ENCODE data around the gene GIMAP6. TPM values are rescaled to one million over a fixed set of nuclear protein-coding genes. Genes with fewer than 3 reads are reported as not detected.
A peak's percentile ranks its signal among the peaks of the same experiment; 100 is the strongest.
"Not testable (repeated sequence)": the region's sequence is repeated elsewhere in the genome, so short reads cannot be mapped to it uniquely, and the experiment has no call there.

GIMAP6 gene
- 42.4 TPM for total RNA-seq
- polyA plus RNA-seq = 20.5 TPM
- long read RNA-seq, donor 1 = 0 reads
- long read RNA-seq, donor 2 = 0 reads
- long read RNA-seq, donor 3, transcript GIMAP6-201 (3 exons, 3,440 nt) = major isoform, 11 of 15 reads
- long read RNA-seq, donor 3, partial matches to known transcripts = 0 of 15 reads
- long read RNA-seq, donor 3, other reads (novel, unspliced or antisense) = 0 of 15 reads
- long read RNA-seq, donor 4, transcript GIMAP6-201 (3 exons, 3,440 nt) = major isoform, 9 of 13 reads
- long read RNA-seq, donor 4, partial matches to known transcripts = 0 of 13 reads
- long read RNA-seq, donor 4, other reads (novel, unspliced or antisense) = 0 of 13 reads
- long read RNA-seq, donor 5, transcript GIMAP6-201 (3 exons, 3,440 nt) = major isoform, 19 of 23 reads
- long read RNA-seq, donor 5, partial matches to known transcripts = 0 of 23 reads
- long read RNA-seq, donor 5, other reads (novel, unspliced or antisense) = 0 of 23 reads
- long read RNA-seq, donor 6, transcript GIMAP6-201 (3 exons, 3,440 nt) = major isoform, 6 of 9 reads
- long read RNA-seq, donor 6, partial matches to known transcripts = 0 of 9 reads
- long read RNA-seq, donor 6, other reads (novel, unspliced or antisense) = 0 of 9 reads
- long read RNA-seq, donor 7, transcript GIMAP6-201 (3 exons, 3,440 nt) = major isoform, 9 of 12 reads
- long read RNA-seq, donor 7, partial matches to known transcripts = 0 of 12 reads
- long read RNA-seq, donor 7, other reads (novel, unspliced or antisense) = 0 of 12 reads
- long read RNA-seq, donor 8, partial matches to known transcripts = 12 of 18 reads
- long read RNA-seq, donor 8, other reads (novel, unspliced or antisense) = 0 of 18 reads
- long read RNA-seq, donor 9, partial matches to known transcripts = 0 of 3 reads
- long read RNA-seq, donor 9, other reads (novel, unspliced or antisense) = 0 of 3 reads
- long read RNA-seq, donor 10, transcript GIMAP6-201 (3 exons, 3,440 nt) = major isoform, 11 of 14 reads
- long read RNA-seq, donor 10, partial matches to known transcripts = 0 of 14 reads
- long read RNA-seq, donor 10, other reads (novel, unspliced or antisense) = 0 of 14 reads

DNA sequence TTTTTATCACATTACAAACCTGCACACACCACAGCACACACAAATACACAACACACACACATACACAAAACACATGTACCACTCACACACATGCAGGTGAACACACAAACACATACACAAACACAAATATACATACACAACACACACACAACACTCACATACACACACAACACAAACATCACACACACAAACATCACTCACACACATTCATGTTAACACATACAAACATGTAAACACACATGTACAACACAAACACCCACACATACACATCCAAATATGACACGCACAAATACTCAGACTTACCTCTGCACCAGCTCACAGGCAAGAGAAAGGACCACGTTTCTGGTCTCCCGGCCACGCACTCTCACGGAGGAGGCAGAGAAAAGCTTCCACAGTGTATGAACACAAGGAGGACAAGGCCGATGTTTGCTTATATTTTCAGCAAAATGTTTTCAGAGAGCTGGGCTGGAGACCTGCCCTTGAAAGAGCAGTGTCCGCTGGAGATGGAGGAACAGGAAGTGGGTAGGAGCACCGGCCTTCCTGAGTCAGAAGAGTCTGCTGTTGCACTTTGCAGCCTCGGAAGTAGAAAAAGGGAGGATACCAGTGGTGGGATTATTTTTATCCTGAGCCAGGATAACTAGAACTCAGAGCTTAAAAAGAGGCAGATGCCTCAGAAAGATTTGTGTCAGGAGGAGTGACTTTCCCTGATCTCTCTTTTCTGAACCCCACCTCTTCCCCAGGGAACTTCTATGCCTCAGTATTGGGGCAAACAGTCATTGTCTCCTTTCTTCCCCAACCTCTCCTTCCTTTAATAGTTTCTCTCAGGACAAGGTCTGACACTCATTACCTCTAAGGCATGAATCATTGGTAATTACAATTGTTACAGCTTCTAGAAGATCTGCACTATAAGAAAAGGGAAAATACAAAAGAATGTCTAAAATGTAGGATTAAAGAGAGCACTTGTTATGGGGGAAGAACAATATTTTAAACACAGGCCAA is at the start of gene GIMAP6:
GIMAP6 (minus strand) TSS at position 520 of the 999 bp plus-strand sequence. CDS start 2,243 bp downstream, outside the sequence.
- Histone ChIP-seq H3K4me1 (ENCODE audit: control insufficient read depth in 2 of 2, insufficient read depth in 2 of 2, low read length in 2 of 2) (peaks cover 13 to 32% of the 10 kb centered on the region in 2 donors), H3K9me3 (ENCODE audit: control insufficient read depth in 2 of 2, insufficient read depth in 1 of 2, low read length in 1 of 2) (peaks cover 0 to 11% of the 10 kb centered on the region in 2 donors), H3K36me3 (ENCODE audit: control insufficient read depth in 2 of 2, insufficient read depth in 2 of 2, low read length in 1 of 2) (peaks cover 18 to 30% of the 10 kb centered on the region in 2 donors), H3K27me3 (ENCODE audit: control insufficient read depth in 2 of 2, insufficient read depth in 1 of 2, low read length in 1 of 2) (no peaks in the 10 kb centered on the region), H3K27ac (ENCODE audit: low read depth in 1 of 2, low read length in 1 of 2) (peak within 1 kb of the TSS; percentile 70 to 71), H3K4me3 (ENCODE audit: low read length in 2 of 2) (peak within 1 kb of the TSS; percentile 70 to 77)
- WGBS = 5% methylated on average over 9 of the region's 9 CpGs
- DNase-seq (ENCODE audit: low read depth in 6 of 9, low spot score in 9 of 9) = peak; percentile 24 to 76 (median 42)

DNA sequence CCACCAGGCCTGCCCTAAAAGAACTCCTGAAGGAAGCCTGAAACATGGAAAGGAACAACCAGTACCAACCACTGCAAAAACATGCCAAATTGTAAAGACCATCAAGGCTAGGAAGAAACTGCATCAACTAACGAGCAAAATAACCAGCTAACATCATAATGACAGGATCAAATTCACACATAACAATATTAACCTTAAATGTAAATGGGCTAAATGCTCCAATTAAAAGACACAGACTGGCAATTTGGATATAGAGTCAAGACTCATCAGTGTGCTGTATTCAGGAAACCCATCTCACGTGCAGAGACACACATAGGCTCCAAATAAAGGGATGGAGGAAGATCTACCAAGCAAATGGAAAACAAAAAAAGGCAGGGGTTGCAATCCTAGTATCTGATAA is 48.2 kb upstream of the GIMAP6 start:
- peaks cover 12 to 20% of the 10 kb centered on the region in 2 donors for H3K4me1 ChIP-seq (ENCODE audit: control insufficient read depth in 2 of 2, insufficient read depth in 2 of 2, low read length in 2 of 2)
- H3K4me3 ChIP-seq (ENCODE audit: low read length in 2 of 2); H3K36me3 ChIP-seq (ENCODE audit: control insufficient read depth in 2 of 2, insufficient read depth in 2 of 2, low read length in 1 of 2); H3K27me3 ChIP-seq (ENCODE audit: control insufficient read depth in 2 of 2, insufficient read depth in 1 of 2, low read length in 1 of 2); H3K9me3 ChIP-seq (ENCODE audit: control insufficient read depth in 2 of 2, insufficient read depth in 1 of 2, low read length in 1 of 2); DNase-seq (ENCODE audit: low read depth in 6 of 9, low spot score in 9 of 9); H3K27ac ChIP-seq (ENCODE audit: low read depth in 1 of 2, low read length in 1 of 2): not testable (repeated sequence)
- WGBS = 99% methylated on average over 2 of the region's 2 CpGs

DNA sequence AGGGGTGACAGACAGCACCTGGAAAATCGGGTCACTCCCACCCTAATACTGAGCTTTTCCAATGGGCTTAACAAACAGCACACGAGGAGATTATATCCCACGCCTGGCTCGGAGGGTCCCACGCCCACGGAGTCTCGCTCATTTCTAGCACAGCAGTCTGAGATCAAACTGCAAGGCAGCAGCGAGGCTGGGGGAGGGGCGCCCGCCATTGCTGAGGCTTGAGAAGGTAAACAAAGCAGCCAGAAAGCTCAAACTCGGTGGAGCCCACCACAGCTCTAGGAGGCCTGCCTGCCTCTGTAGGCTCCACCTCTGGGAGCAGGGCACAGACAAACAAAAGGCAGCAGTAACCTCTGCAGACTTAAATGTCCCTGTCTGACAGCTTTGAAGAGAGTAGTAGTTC is 46.4 kb upstream of the GIMAP6 start:
- DNase-seq (ENCODE audit: low read depth in 6 of 9, low spot score in 9 of 9); H3K27me3 ChIP-seq (ENCODE audit: control insufficient read depth in 2 of 2, insufficient read depth in 1 of 2, low read length in 1 of 2); H3K36me3 ChIP-seq (ENCODE audit: control insufficient read depth in 2 of 2, insufficient read depth in 2 of 2, low read length in 1 of 2); H3K9me3 ChIP-seq (ENCODE audit: control insufficient read depth in 2 of 2, insufficient read depth in 1 of 2, low read length in 1 of 2); H3K4me3 ChIP-seq (ENCODE audit: low read length in 2 of 2): not testable (repeated sequence)
- Histone ChIP-seq H3K27ac (ENCODE audit: low read depth in 1 of 2, low read length in 1 of 2) (peak overlapping the region in 1 of 2 donors; percentile 25), H3K4me1 (ENCODE audit: control insufficient read depth in 2 of 2, insufficient read depth in 2 of 2, low read length in 2 of 2) (peaks cover 4 to 20% of the 10 kb centered on the region in 2 donors)
- WGBS = 80% methylated on average over 11 of the region's 11 CpGs

DNA sequence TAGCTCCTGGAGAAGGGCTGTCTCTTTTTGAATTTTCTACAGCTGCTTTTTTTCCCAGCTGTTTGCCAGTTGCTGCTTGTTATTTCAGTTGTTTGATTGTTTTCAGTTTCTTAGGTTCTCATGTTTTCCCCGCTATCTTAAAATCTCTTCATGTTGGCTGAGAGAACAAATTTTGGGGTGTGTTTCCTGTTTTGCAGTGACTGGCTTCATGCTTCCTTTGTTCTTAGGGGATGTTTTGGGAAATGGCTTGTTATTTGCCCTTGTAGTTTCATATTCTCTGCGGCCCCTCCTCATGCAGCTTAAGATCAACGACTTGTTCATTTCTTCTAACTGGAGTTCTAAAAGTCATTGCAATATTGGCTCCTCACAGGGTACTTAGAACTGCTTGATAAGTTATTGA is 44.7 kb upstream of the GIMAP6 start:
- not testable (repeated sequence) for H3K4me3 ChIP-seq (ENCODE audit: low read length in 2 of 2); H3K36me3 ChIP-seq (ENCODE audit: control insufficient read depth in 2 of 2, insufficient read depth in 2 of 2, low read length in 1 of 2); H3K27me3 ChIP-seq (ENCODE audit: control insufficient read depth in 2 of 2, insufficient read depth in 1 of 2, low read length in 1 of 2); H3K9me3 ChIP-seq (ENCODE audit: control insufficient read depth in 2 of 2, insufficient read depth in 1 of 2, low read length in 1 of 2)
- Histone ChIP-seq H3K4me1 (ENCODE audit: control insufficient read depth in 2 of 2, insufficient read depth in 2 of 2, low read length in 2 of 2) (peaks cover 4 to 20% of the 10 kb centered on the region in 2 donors), H3K27ac (ENCODE audit: low read depth in 1 of 2, low read length in 1 of 2) (peak overlapping the region in 1 of 2 donors; percentile 84)
- DNase-seq (ENCODE audit: low read depth in 6 of 9, low spot score in 9 of 9) = peak in 1 of 9 donors; percentile 58
- WGBS = 3% methylated on average over 3 of the region's 3 CpGs

DNA sequence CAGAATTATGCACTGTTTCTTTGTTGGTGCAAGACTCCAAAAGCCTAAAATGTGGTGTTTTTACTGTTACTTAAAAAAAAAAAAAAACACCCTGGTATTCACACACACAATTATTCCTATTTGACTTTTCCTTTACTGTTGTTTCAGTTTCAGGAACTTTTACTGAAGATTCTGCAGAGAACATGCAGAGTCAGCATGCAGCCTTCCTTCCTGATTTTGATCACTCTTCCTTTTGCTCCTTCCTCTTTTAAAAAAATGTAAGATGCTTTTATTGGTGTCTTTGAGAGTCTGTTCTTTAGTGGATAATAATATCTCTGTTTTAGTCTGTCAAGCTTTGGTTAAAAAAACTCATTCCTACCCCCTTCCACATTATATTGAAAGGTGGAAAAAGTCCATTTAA is 44.1 kb upstream of the GIMAP6 start:
- Histone ChIP-seq H3K4me1 (ENCODE audit: control insufficient read depth in 2 of 2, insufficient read depth in 2 of 2, low read length in 2 of 2) (peaks cover 4 to 20% of the 10 kb centered on the region in 2 donors), H3K27ac (ENCODE audit: low read depth in 1 of 2, low read length in 1 of 2) (peak overlapping the region in 1 of 2 donors; percentile 84)
- not testable (repeated sequence) for H3K27me3 ChIP-seq (ENCODE audit: control insufficient read depth in 2 of 2, insufficient read depth in 1 of 2, low read length in 1 of 2); H3K4me3 ChIP-seq (ENCODE audit: low read length in 2 of 2); DNase-seq (ENCODE audit: low read depth in 6 of 9, low spot score in 9 of 9); H3K9me3 ChIP-seq (ENCODE audit: control insufficient read depth in 2 of 2, insufficient read depth in 1 of 2, low read length in 1 of 2); H3K36me3 ChIP-seq (ENCODE audit: control insufficient read depth in 2 of 2, insufficient read depth in 2 of 2, low read length in 1 of 2)

DNA sequence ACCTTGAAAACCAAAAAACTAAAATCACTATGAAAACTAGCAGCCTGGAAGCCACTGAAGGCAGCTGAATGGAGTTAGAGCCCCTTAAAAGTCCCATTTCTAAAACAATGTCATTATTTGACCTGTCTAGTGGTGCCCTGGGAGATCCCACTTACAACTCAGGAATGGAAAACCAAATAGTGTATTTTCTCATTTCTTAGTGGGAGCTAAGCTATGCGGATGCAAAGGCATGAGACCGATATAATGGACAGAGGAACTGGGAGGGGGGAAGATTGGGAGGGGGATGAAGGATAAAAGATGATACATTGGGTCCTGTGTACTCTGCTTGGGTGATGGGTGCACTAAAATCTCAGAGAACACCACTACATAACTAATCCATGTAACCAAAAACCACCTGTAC is 43.5 kb upstream of the GIMAP6 start:
- Histone ChIP-seq H3K9me3 (ENCODE audit: control insufficient read depth in 2 of 2, insufficient read depth in 1 of 2, low read length in 1 of 2) (peaks cover 0 to 8% of the 10 kb centered on the region in 2 donors), H3K36me3 (ENCODE audit: control insufficient read depth in 2 of 2, insufficient read depth in 2 of 2, low read length in 1 of 2) (no peaks in the 10 kb centered on the region), H3K4me3 (ENCODE audit: low read length in 2 of 2) (no peak overlapping the region), H3K27me3 (ENCODE audit: control insufficient read depth in 2 of 2, insufficient read depth in 1 of 2, low read length in 1 of 2) (no peaks in the 10 kb centered on the region), H3K4me1 (ENCODE audit: control insufficient read depth in 2 of 2, insufficient read depth in 2 of 2, low read length in 2 of 2) (peaks cover 6 to 21% of the 10 kb centered on the region in 2 donors), H3K27ac (ENCODE audit: low read depth in 1 of 2, low read length in 1 of 2) (peak overlapping the region; percentile 36 to 84)
- no peak for DNase-seq (ENCODE audit: low read depth in 6 of 9, low spot score in 9 of 9)
- WGBS = 73% methylated on average over 2 of the region's 2 CpGs

DNA sequence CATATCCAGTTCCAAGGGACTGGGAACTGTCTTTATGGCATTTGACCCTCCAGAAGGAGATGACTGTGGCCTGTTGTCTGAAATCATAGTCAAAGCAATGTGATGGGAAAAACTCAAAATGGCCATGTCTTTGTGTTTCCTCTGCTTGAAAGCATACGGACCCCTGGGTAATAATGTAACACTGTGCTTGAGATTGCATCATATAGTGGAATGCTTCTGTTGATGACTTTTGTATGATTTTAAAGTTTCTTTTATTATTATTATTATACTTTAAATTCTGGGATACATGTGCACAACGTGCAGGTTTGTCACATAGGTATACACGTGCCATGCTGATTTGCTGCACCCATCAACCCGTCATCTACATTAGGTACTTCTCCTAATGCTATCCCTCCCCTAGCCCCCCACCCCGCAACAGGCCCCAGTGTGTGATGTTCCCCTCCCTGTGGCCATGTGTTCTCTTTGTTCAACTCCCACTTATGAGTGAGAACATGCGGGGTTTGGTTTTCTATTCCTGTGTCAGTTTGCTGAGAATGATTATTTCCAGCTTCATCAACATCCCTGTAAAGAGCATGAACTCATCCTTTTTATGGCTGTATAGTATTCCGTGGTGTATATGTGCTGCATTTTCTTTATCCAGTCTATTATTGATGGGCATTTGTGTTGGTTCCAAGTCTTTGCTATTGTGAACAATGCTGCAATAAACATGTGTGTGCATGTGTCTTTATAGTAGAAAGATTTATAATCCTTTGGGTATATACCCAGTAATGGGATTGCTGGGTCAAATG is 39.8 kb upstream of the GIMAP6 start:
- WGBS = 96% methylated on average over 7 of the region's 7 CpGs
- peaks cover 18 to 36% of the 10 kb centered on the region in 2 donors for H3K4me1 ChIP-seq (ENCODE audit: control insufficient read depth in 2 of 2, insufficient read depth in 2 of 2, low read length in 2 of 2)
- not testable (repeated sequence) for H3K27ac ChIP-seq (ENCODE audit: low read depth in 1 of 2, low read length in 1 of 2); H3K36me3 ChIP-seq (ENCODE audit: control insufficient read depth in 2 of 2, insufficient read depth in 2 of 2, low read length in 1 of 2); H3K27me3 ChIP-seq (ENCODE audit: control insufficient read depth in 2 of 2, insufficient read depth in 1 of 2, low read length in 1 of 2); DNase-seq (ENCODE audit: low read depth in 6 of 9, low spot score in 9 of 9); H3K9me3 ChIP-seq (ENCODE audit: control insufficient read depth in 2 of 2, insufficient read depth in 1 of 2, low read length in 1 of 2); H3K4me3 ChIP-seq (ENCODE audit: low read length in 2 of 2)

DNA sequence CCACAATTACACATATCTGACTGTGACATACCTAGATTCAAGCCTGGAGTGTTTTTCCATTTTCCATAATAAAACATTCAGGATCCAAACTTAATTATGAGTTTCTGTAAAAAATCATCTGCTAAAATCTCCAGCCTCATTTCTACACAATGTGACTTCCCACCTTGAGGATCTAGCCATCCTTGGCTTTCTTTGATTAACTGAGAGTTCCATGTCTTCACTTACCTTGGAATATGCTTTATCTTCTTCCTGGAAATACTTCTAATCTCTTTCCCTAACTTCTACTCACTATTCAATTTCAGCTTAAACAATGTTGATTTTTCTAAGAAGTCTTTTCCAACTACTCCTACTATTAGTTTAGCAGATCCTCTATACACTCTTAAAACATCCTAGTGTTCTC is 36.8 kb upstream of the GIMAP6 start:
- Histone ChIP-seq H3K4me1 (ENCODE audit: control insufficient read depth in 2 of 2, insufficient read depth in 2 of 2, low read length in 2 of 2) (peaks cover 31 to 53% of the 10 kb centered on the region in 2 donors), H3K27ac (ENCODE audit: low read depth in 1 of 2, low read length in 1 of 2) (peak overlapping the region; percentile 86 to 91), H3K9me3 (ENCODE audit: control insufficient read depth in 2 of 2, insufficient read depth in 1 of 2, low read length in 1 of 2) (peaks cover 0 to 3% of the 10 kb centered on the region in 2 donors)

More for the DNA sequence above, 36.8 kb upstream of the GIMAP6 start:
- H3K4me3 ChIP-seq (ENCODE audit: low read length in 2 of 2) = no peak overlapping the region
- no peaks in the 10 kb centered on the region for H3K36me3 ChIP-seq (ENCODE audit: control insufficient read depth in 2 of 2, insufficient read depth in 2 of 2, low read length in 1 of 2)
- H3K27me3 ChIP-seq (ENCODE audit: control insufficient read depth in 2 of 2, insufficient read depth in 1 of 2, low read length in 1 of 2) = no peaks in the 10 kb centered on the region
- DNase-seq (ENCODE audit: low read depth in 6 of 9, low spot score in 9 of 9) = no peak
